ENCODE measurements around the gene DNAH14. TPM values are rescaled to one million over a fixed set of nuclear protein-coding genes. Genes with fewer than 3 reads are reported as not detected.
A peak's percentile ranks its signal among the peaks of the same experiment; 100 is the strongest.

The DNAH14 gene
- total RNA-seq, 1 experiment from 2014 or later, result 39.7 TPM

GRCh38 chr1:224928906-224929305 is 569 bp upstream of the DNAH14 start:
- peaks cover 4% of the 10 kb centered on the region for H3K9me3 ChIP-seq (ENCODE audit: control insufficient read depth, low read depth, low read length)
- no peak overlapping the region for H4K8ac ChIP-seq (replicated peaks; ENCODE audit: insufficient read length, low read depth, low read length)
- H3K79me1 ChIP-seq (ENCODE audit: insufficient read depth, low read depth, low read length, poor library complexity, severe bottlenecking), result no peaks in the 10 kb centered on the region
- H2AK5ac ChIP-seq (ENCODE audit: insufficient read length, low read length), result no peak overlapping the region
- H3K27ac Mint-ChIP-seq, result no peak overlapping the region
- WGBS (ENCODE audit: extremely low coverage, insufficient read length, low lambda C conversion rate), result no CpG with 5 or more reads among the region's 4 CpGs
- no peak overlapping the region for H3T11ph ChIP-seq (ENCODE audit: low read length)
- H3K27me3 Mint-ChIP-seq (ENCODE audit: low read depth), result no peaks in the 10 kb centered on the region; the same call in 1 of the 2 replicates
- no peak overlapping the region for H3K27ac ChIP-seq (ENCODE audit: insufficient read length, low read depth, low read length)
- H4K5ac ChIP-seq (ENCODE audit: insufficient read length, low read depth, low read length), result no peak overlapping the region
- no peak overlapping the region for H3K4ac ChIP-seq (ENCODE audit: low read depth, low read length)
- H4K20me1 ChIP-seq (ENCODE audit: control insufficient read depth, insufficient read depth, insufficient read length), result no peaks in the 10 kb centered on the region
- no peak overlapping the region for H3K18ac ChIP-seq (ENCODE audit: insufficient read length, low read depth, low read length)
- H3K4me3 Mint-ChIP-seq, result peak overlapping the region; percentile 75 to 83
- H3K4me1 Mint-ChIP-seq, result no peaks in the 10 kb centered on the region
- H2BK15ac ChIP-seq (ENCODE audit: low read depth, low read length), result no peak overlapping the region
- H3K79me2 ChIP-seq (ENCODE audit: insufficient read depth, low read length), result peaks cover 1% of the 10 kb centered on the region; the same call in 1 of the 2 replicates
- no peaks in the 10 kb centered on the region for H3K27me3 ChIP-seq (ENCODE audit: insufficient read depth, low read length)
- H3K4me1 ChIP-seq (ENCODE audit: insufficient read depth, low read length), result no peaks in the 10 kb centered on the region
- H3K23me2 ChIP-seq (ENCODE audit: insufficient read length, low read depth, low read length, poor library complexity, severe bottlenecking), result no peaks in the 10 kb centered on the region
- H4K91ac ChIP-seq (ENCODE audit: insufficient read length, low read depth, low read length), result no peak overlapping the region
- DNase-seq, result no peak
- H2BK20ac ChIP-seq (ENCODE audit: low read depth, low read length, poor library complexity, severe bottlenecking), result no peak overlapping the region
- H3K4me2 ChIP-seq (ENCODE audit: insufficient read depth, insufficient read length, low read length), result peak overlapping the region; percentile 36
- H2AFZ ChIP-seq (ENCODE audit: low read length), result no peak overlapping the region
- H3K36me3 Mint-ChIP-seq (ENCODE audit: insufficient read depth in 1 of 3, low read depth in 3 of 3), result peaks cover 25 to 31% (median 27%) of the 10 kb centered on the region in 3 experiments
- no peak overlapping the region for H3K23ac ChIP-seq (ENCODE audit: insufficient read length, low read depth, low read length)
- H3K9me3 Mint-ChIP-seq, result peaks cover 29 to 30% of the 10 kb centered on the region in 2 experiments
- H2BK12ac ChIP-seq (ENCODE audit: insufficient read length, low read depth, low read length), result no peak overlapping the region
- no peak overlapping the region for H2BK5ac ChIP-seq (ENCODE audit: insufficient read length, low read length)
- H3K56ac ChIP-seq (ENCODE audit: insufficient read length, low read depth, low read length), result no peak overlapping the region
- H3K14ac ChIP-seq (ENCODE audit: insufficient read depth, low read length), result no peak overlapping the region
- no peak overlapping the region for H2BK120ac ChIP-seq (ENCODE audit: low read depth, low read length, poor library complexity, severe bottlenecking)
- no peak for TF ChIP-seq CTCF (conservative IDR thresholded peaks at IDR 0.05)
- no peak overlapping the region for H3K9ac ChIP-seq (ENCODE audit: extremely low read depth, insufficient read length, low read length)
